GM12872 (cell line): ENCODE results near the gene PRPF19.

Source experiments
- CTCF ChIP-seq: IDR thresholded peaks from 3 replicates; pipeline ENCODE4 v1.5.1; 2011; ENCODE audit warnings: low read depth, mild to moderate bottlenecking, low read length, moderate library complexity; ENCODE audit not compliant: insufficient read depth

The PRPF19 gene

GRCh38 chr11:60863550-60864521 lies 42.5 kb downstream of the PRPF19 start:
- no peak for TF ChIP-seq CTCF

GRCh38 chr11:60862171-60862570 lies 44.2 kb downstream of the PRPF19 start:
- TF ChIP-seq CTCF = no peak

DNA sequence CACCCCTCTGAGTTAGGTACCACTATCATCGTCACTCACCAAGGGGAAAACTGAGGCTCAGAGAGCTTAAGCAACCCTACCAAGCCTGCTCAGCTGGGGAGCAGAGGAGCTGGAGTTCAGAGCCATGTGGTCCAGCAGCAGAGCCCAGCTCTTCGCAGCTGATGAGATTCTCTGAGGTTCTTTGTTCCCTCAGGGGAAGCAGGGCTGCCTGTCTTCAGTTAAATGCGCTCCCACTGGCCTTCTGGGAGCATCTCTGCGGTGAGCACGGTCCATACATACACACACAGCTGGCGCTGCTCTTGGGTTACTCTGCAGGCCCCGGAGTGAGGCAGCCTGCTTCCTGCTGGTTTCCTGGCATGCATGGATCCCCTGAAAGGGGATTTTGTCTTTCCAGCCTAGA lies 45.4 kb downstream of the PRPF19 start:
- TF ChIP-seq CTCF = no peak

GRCh38 chr11:60859616-60860250 lies 46.7 kb downstream of the PRPF19 start:
- no peak for TF ChIP-seq CTCF

DNA sequence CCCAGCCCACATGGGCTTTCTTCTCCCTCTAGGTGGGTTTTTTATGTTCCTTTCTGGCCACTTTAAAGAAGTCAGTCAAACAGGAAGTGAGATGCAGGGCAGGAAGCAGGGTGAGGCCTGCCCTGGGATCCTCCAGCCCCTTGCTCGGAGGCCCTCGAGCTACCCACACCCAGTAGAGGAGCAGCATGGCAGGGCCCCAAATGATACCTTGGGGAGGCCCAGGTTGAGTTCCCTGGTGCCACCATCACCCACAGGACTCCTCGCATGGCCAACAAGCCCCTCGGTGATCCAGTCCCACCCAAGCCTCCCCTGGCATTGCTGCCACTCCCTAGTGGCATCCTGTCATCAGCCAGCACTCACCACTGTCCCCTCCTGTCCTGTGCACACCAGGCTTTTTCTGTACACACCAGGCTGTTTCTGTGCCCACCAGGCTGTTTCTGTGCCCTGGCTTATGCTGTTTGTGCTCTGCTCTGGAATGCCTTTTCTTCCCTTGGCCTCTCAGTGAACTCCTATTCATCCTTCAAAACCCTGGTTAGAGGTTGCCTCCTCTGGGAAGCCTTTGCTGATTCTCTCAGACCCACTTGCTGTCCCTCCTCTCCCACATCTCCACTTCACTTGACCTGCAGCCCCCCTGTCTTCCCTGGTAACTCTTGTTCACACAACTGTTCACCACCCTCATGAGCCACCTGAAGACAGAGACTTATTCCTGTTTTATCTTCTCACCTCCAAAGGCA lies 47.5 kb downstream of the PRPF19 start:
- no peak for TF ChIP-seq CTCF

- TF ChIP-seq CTCF = no peak
Observed at GRCh38 chr11:60858236-60858635, 48.1 kb downstream of the PRPF19 start.
